Kidney glomerular epithelial cell (primary cell): ENCODE measurements around the gene KLK1.

Experiments used
- DNase-seq: peaks from one replicate; lab custom pipeline; 2025; lab: John Stamatoyannopoulos, UW

KLK1 gene

DNA sequence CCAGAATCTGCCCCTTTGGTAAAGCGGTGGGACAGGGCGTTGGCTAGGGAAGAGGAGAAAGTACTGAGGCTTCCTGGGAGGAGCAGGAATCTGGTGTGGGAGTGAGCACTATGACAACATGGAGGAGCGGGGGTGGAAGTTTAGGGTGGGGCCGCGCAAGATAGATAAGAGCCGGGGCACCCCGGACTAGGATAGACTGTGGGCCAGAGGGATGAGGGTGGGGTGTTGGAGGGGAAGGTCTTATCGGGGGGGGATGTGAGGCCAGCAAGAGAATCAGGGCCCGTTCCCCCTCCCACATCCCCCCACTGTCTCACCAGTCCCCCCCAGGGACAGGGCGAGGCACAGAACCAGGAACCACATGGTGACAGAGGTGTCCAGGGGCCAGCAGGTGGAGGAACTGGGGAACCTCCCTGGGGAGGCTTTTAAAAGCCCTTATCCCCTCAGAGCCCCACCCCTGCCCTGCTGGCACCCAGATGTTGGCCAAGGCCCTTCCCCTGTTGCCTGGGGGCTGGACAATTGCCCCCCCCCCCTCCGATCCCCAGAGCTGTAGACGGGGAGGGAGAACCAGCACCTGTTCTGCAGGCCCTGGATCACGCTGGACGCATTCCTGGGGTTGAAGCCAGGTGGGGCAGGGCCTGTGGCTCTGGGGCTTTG is at the start of gene KLK1:
Gene KLK1, minus strand, starts transcription at position 399 of the 654 bp plus-strand sequence. Its CDS starts 39 bp downstream, at position 360.
- no peak for DNase-seq

DNA sequence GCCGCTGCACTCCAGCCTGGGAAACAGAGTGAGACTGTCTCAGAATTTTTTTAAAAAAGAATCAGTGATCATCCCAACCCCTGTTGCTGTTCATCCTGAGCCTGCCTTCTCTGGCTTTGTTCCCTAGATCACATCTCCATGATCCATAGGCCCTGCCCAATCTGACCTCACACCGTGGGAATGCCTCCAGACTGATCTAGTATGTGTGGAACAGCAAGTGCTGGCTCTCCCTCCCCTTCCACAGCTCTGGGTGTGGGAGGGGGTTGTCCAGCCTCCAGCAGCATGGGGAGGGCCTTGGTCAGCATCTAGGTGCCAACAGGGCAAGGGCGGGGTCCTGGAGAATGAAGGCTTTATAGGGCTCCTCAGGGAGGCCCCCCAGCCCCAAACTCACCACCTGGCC is 49.5 kb upstream of the KLK1 start, which contains the start of gene KLK2:
Gene KLK2, plus strand, starts transcription at position 384 of the 400 bp plus-strand sequence. CDS start 35 bp downstream, outside the sequence.
- no peak for DNase-seq

GRCh38 chr19:50870417-50871089 is 47.0 kb upstream of the KLK1 start:
- DNase-seq = no peak

- no peak for DNase-seq
These were observed 45.9 kb upstream of the KLK1 start for GRCh38 chr19:50869479-50869878.

- no peak for DNase-seq
These were observed 38.1 kb upstream of the KLK1 start for GRCh38 chr19:50861496-50862286.

DNA sequence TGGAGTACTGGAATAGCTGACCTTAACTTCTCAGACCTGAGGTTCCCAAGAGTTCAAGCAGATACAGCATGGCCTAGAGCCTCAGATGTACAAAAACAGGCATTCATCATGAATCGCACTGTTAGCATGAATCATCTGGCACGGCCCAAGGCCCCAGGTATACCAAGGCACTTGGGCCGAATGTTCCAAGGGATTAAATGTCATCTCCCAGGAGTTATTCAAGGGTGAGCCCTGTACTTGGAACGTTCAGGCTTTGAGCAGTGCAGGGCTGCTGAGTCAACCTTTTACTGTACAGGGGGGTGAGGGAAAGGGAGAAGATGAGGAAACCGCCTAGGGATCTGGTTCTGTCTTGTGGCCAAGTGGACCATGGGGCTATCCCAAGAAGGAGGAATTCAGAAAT is 37.4 kb upstream of the KLK1 start:
- DNase-seq = no peak

- DNase-seq = no peak
These were observed 36.3 kb upstream of the KLK1 start for GRCh38 chr19:50859849-50860248.

GRCh38 chr19:50858886-50859285 is 35.3 kb upstream of the KLK1 start:
- no peak for DNase-seq

- no peak for DNase-seq
These were observed 33.8 kb upstream of the KLK1 start for GRCh38 chr19:50857366-50857765.

DNA sequence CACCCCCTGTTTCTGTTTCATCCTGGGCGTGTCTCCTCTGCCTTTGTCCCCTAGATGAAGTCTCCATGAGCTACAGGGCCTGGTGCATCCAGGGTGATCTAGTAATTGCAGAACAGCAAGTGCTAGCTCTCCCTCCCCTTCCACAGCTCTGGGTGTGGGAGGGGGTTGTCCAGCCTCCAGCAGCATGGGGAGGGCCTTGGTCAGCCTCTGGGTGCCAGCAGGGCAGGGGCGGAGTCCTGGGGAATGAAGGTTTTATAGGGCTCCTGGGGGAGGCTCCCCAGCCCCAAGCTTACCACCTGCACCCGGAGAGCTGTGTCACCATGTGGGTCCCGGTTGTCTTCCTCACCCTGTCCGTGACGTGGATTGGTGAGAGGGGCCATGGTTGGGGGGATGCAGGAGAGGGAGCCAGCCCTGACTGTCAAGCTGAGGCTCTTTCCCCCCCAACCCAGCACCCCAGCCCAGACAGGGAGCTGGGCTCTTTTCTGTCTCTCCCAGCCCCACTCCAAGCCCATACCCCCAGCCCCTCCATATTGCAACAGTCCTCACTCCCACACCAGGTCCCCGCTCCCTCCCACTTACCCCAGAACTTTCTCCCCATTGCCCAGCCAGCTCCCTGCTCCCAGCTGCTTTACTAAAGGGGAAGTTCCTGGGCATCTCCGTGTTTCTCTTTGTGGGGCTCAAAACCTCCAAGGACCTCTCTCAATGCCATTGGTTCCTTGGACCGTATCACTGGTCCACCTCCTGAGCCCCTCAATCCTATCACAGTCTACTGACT is 31.2 kb upstream of the KLK1 start, which contains the start of gene KLK3:
Gene KLK3, plus strand, starts transcription at position 280 of the 775 bp plus-strand sequence. Its CDS starts 41 bp downstream, at position 321.
- no peak for DNase-seq

- DNase-seq = no peak
These were observed 28.0 kb upstream of the KLK1 start for GRCh38 chr19:50851620-50852019.

GRCh38 chr19:50850738-50851137 is 27.2 kb upstream of the KLK1 start:
- DNase-seq = no peak

- no peak for DNase-seq
These were observed 20.8 kb upstream of the KLK1 start for GRCh38 chr19:50844296-50844935.

GRCh38 chr19:50843701-50844221 is 20.2 kb upstream of the KLK1 start:
- DNase-seq = no peak

DNA sequence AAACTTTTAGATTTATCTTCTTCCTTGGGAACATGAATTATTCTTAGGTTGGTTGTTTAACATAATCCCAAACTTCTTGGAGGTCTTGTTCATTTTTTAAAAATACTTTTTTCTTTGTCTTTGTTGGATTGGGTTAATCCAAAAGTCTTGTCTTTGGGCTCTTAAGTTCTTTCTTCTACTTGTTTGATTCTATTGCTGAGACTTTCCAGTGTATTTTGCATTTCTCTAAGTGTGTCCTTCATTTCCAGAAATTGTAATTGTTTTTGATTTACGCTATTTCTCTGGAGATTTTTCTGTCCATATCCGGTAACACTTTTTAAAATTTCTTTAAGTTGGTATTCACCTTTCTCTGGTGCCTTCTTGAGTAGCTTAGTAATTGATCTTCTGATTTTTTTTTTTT is 19.6 kb upstream of the KLK1 start:
- DNase-seq = no peak

GRCh38 chr19:50842130-50842529 is 18.5 kb upstream of the KLK1 start:
- no peak for DNase-seq

- no peak for DNase-seq
These were observed 16.4 kb upstream of the KLK1 start for GRCh38 chr19:50839712-50840655.

GRCh38 chr19:50838239-50838638 is 14.7 kb upstream of the KLK1 start:
- DNase-seq = no peak

DNA sequence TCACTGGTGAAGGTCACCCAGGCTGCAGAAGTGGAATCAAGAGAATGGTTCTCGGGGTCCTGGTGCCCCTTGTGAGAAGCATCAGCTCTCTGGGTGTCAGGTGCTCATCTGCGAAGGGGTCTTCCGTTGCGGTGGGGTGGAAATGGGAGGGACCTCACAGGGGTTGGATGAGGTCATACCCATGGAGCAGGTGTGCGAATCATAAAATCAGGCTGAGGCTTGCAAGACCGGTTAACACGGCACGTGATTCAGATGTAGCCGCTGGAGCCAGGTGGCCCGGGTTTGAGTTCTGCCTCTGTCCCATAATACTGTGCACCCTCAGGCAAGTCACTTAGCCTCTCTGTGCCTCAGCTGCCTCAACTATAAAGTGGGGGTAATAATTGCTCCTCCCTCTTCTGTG is 13.7 kb upstream of the KLK1 start:
- no peak for DNase-seq
